Activated CD4-positive, alpha-beta T cell treated with anti-CD3 and anti-CD28 coated beads, Interleukin-2, amount 50 U/mL, for 4 hours (primary cell): ENCODE results near the gene SDC4.

Source experiments
- DNase-seq, 2 experiments: peaks; one replicate each; pipeline ENCODE4 v3.0.0-alpha.2; 2020

The SDC4 gene

DNA sequence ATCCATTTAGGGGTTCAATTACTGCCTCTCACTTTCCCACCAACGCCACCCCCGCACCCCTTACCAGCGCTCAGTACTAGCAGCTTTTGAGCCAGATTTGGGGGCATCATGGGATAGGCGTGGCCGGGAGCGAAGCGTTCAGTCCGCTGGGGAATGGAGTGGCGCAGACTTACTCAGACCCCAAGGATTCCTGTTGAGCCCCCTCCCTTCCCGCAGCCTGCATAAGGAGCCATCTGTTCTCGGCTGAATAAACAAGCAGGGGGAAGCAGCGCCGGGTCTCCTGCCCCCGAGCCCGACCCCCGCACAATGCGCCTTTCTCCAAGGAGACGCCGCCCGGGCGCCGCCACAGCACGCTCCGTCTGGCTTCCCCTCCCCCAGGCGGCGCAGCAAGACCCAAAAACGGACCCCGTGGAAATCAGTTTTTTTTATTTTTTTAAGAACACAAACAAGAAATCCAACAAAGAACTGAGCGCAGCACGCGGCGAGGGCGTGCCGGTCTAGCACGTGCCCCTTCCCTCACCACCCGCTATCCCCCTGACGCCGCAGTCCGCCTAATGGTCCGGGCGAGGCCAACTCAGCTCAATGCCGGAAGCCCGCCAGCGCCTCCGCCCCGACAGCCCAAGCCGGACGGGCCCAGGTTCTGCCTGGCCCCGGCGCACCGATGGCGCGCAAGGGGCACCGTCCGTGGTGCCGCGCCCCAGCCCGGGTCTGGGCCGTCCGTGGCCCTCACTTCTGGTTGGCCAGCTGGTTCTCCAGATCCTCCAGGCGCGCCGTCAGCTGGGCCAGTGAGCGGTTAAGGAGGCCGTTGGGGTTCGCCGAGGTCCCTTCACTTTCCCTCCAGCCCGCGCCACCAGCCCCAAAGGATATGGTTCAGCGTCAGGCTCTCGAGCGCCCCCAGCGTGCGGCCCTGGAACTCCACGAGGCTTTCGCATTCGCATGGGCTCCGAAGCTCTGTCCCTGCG lies 54.9 kb downstream of the SDC4 start:
- peak; percentile 76 to 79 for DNase-seq

- no peak for DNase-seq
These were observed 55.9 kb downstream of the SDC4 start for GRCh38 chr20:45292343-45292742.

DNA sequence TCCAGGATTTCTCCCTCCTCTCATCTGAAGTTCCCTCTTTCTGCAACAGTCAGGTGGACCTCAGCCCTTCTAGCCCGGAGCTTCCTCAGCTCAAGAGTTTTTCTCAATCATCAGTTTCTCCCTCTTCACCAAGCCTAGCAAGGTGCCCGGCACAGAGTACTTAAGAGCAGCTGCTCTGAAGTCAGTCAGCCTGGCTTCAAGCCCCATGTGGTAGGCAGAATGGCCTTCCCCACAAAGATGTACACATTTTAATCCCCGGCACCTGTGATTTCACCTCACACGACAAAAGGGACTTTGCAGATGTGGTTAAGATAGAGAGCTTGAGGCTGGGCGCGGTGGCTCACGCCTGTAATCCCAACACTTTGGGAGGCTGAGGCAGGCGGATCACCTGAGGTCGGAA lies 56.7 kb downstream of the SDC4 start:
- DNase-seq, result no peak

GRCh38 chr20:45290677-45291355 lies 57.4 kb downstream of the SDC4 start:
- peak; percentile 64 to 67 for DNase-seq

DNA sequence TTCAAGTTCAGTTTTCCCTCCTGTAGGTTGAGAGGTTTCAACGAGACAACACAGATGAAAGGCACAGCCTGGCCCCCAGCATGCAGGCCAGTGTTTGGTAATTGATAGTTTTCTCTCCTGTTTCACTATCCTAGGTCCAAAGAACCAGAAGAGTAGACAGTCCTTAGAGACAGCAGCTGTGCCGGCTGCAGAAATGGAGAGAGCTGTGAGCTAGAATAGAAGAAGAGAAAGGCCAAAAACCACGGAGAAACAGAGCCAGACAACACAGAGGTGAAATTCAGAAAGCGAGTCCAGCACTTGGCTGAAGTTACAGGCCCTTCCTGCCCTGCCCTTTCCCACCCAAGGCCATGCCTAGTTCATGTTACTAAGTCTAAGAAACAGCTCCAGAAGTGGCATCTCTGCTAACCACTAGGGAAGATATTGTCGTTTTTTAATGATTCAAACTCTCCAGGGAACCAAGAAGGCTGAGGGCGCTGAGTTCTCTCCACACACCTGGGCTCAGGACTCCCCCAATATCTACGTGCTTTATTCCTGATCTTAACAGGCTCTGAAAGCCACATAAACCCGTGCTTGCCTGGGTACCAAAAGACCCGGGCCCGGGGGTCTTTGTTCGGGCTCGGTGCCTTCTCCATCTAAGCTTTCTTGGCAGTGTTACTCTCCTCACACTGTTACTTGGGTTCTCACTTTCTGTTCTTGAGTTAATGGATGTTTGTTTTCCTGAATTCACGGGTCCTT lies 58.1 kb downstream of the SDC4 start:
- DNase-seq, result no peak

DNA sequence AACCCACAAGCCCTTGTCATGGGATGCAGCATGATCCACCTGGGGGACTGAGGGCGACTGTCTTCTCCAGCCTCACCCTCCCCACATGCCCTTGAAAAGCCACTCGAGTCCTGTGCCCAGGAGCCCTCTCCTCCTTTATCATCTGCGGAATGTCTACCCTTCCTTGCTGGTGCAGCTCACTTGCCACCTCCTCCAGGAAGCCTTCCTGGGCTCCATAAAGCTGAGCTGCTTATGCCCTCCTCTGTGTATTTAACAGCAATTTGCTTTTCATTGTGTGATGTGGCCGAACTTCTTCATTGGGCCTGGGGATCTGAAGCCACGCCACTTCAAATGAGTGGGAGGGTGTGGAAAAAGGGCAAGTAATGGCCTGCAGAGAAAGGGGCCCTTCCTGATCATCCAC lies 59.4 kb downstream of the SDC4 start:
- DNase-seq, result no peak

DNA sequence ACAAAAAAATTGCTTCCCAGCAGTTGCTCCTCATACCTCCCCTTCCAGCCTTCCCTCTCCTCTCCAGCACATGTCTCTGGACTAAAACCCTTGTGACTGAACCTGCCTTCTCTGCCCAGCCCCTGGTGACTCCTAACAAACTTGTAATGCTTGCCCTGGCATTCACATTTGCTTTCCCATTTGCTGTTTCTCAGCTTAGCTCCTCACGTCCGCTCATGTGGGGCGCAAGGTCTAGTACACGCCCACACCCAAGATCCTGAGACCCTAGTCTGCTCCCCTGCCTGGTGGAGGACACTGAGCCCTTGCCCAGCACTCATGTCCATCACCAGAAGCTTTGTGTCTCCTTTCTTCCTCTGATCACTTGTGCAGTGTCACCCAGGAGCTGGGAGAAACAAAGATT lies 59.8 kb downstream of the SDC4 start:
- no peak for DNase-seq

GRCh38 chr20:45283551-45284057 lies 64.6 kb downstream of the SDC4 start:
- DNase-seq, result no peak

DNA sequence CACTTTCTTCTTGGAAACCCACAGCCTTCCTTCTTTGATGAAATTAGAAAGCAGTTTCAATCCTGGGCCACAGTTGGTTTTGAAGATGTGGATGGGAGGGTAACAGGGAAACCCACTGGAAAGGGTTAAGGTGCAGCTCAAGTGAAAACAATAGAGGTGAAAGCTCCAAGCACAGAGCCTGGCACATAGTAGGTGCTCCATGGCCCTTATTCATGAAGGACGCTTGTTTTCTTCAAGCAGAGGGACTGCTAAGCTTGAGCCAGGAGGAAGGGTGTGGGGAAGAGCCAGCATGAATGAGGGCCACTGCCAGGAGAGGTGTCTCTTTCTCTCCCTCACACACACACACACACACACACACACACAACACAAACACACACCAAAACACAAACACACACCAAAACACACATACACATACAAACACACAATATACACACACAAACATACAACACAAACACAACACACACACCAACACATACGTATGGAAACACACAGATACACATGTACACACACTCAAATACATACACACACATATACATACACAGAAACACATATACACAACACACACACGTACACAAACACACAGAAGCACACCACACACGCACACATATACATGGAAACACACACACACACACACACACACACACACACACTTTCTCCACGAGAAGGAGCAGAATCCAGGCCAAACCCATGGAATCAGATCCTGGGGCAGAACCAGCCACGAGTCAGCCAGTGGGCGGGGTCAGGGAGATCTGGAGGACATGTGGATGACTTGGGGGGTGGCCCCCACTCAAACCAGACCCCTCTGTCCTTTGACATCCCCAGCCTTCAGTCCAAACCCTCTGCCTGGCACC lies 65.3 kb downstream of the SDC4 start:
- DNase-seq, result no peak

- DNase-seq, result no peak
These were observed 68.2 kb downstream of the SDC4 start for GRCh38 chr20:45279992-45280391.

- DNase-seq, result no peak
These were observed 72.9 kb downstream of the SDC4 start for GRCh38 chr20:45275338-45275737.
